Kidney epithelial cell (primary cell): ENCODE data around the gene IAPP. TPM values are rescaled to one million over a fixed set of nuclear protein-coding genes. Genes with fewer than 3 reads are reported as not detected.
"Not testable (repeated sequence)": the region's sequence is repeated elsewhere in the genome, so short reads cannot be mapped to it uniquely, and the experiment has no call there.

Experiments used
- DNase-seq: peaks from one replicate; pipeline ENCODE4 v3.0.0-alpha.2; 2010; ENCODE audit warnings: low read depth
- H3K27me3 ChIP-seq: 2 replicates; pipeline ENCODE4 v1.6.0; 2011; ENCODE audit warnings: low read length; ENCODE audit not compliant: control insufficient read depth, insufficient read depth
- H3K36me3 ChIP-seq: 2 replicates; pipeline ENCODE4 v1.5.1; 2011; ENCODE audit warnings: low read length; ENCODE audit not compliant: control insufficient read depth, insufficient read depth
- H3K4me3 ChIP-seq: 2 replicates; pipeline ENCODE4 v1.5.1; 2011; ENCODE audit warnings: low read depth, mild to moderate bottlenecking, control low read depth, low read length
- CTCF ChIP-seq: IDR thresholded peaks from 2 replicates; pipeline ENCODE4 v1.5.1; 2011; ENCODE audit warnings: mild to moderate bottlenecking, moderate library complexity, low read length, control low read depth, inconsistent platforms; ENCODE audit not compliant: insufficient read depth, poor library complexity, severe bottlenecking
- total RNA-seq: library from RNA; depleted of rRNA; stranded (reverse); fragments of >200 nt; gene quantifications from 2 replicates; pipeline ENCODE4 v1.2.3, GENCODE V29; 2015

The IAPP gene
- total RNA-seq, 1 donor from 2014 or later: not detected

GRCh38 chr12:21392384-21392783, 19.7 kb downstream of the IAPP start:
- Histone ChIP-seq H3K4me3 (no peak overlapping the region), H3K27me3 (no peaks in the 10 kb centered on the region), H3K36me3 (no peaks in the 10 kb centered on the region)
- no peak for TF ChIP-seq CTCF
- DNase-seq: no peak

GRCh38 chr12:21394828-21395626, 22.3 kb downstream of the IAPP start:
- not testable (repeated sequence) for H3K4me3 ChIP-seq, DNase-seq, H3K36me3 ChIP-seq, H3K27me3 ChIP-seq

- no peak overlapping the region for H3K4me3 ChIP-seq
- TF ChIP-seq CTCF: no peak
- no peaks in the 10 kb centered on the region for H3K27me3 ChIP-seq
- DNase-seq: no peak
- no peaks in the 10 kb centered on the region for H3K36me3 ChIP-seq
These were observed 40.9 kb downstream of the IAPP start for GRCh38 chr12:21413369-21414277.

GRCh38 chr12:21416511-21417121, 43.9 kb downstream of the IAPP start:
- Histone ChIP-seq H3K36me3 (no peaks in the 10 kb centered on the region), H3K4me3 (no peak overlapping the region), H3K27me3 (no peaks in the 10 kb centered on the region)
- DNase-seq: peak; percentile 54
- no peak for TF ChIP-seq CTCF

GRCh38 chr12:21418398-21418797, 45.7 kb downstream of the IAPP start:
- DNase-seq, H3K36me3 ChIP-seq: not testable (repeated sequence)

GRCh38 chr12:21419009-21419699, 46.5 kb downstream of the IAPP start:
- not testable (repeated sequence) for H3K4me3 ChIP-seq, DNase-seq, H3K27me3 ChIP-seq, H3K36me3 ChIP-seq

More at GRCh38 chr12:21418398-21418797, 45.7 kb downstream of the IAPP start:
- H3K4me3 ChIP-seq, H3K27me3 ChIP-seq: not testable (repeated sequence)

GRCh38 chr12:21428241-21428640, 55.5 kb downstream of the IAPP start:
- Histone ChIP-seq H3K4me3 (no peak overlapping the region), H3K36me3 (no peaks in the 10 kb centered on the region), H3K27me3 (no peaks in the 10 kb centered on the region)
- no peak for TF ChIP-seq CTCF
- DNase-seq: no peak
